Hepatocyte (in vitro differentiated cells): Measurements from ENCODE around the gene OR2H1.

Experiments used
- CTCF ChIP-seq: fragments of 200-600 bp; sonication (generic); IDR thresholded peaks from 2 replicates; pipeline ENCODE4 v1.5.1; 2016; ENCODE audit warnings: antibody characterized with exemption, mild to moderate bottlenecking; ENCODE audit not compliant: poor library complexity
- EZH2 ChIP-seq: fragments of 200-600 bp; sonication (generic); IDR thresholded peaks from 2 replicates; pipeline ENCODE4 v1.6.1; 2016; ENCODE audit warnings: antibody characterized with exemption, mild to moderate bottlenecking, borderline replicate concordance

DNA sequence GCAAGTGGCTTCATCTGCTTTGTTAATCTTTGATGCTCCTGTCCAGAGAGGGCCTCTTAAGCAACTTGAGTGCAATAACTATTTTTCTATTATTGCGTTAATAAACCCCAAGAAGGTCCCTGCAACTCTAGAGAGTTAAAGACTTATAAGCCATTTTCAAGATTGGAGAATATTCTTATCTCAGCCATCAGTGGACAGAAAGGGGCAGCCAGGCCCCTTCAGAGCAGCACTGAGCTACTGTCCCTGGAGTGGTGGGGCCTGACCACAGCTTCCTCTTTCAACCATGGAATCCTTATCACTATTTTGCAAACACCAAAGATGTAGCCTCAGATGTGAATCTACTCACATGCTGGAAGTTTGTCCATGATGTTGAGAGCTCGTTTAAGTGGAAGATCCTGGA lies 33.6 kb downstream of the OR2H1 start:
- no peak for TF ChIP-seq CTCF
- no peak for TF ChIP-seq EZH2
